GM23338 (cell line): ENCODE data around the gene PDE2A. TPM values are rescaled to one million over a fixed set of nuclear protein-coding genes. Genes with fewer than 3 reads are reported as not detected.

Experiments used
- ATAC-seq: fragments of 200-7000 bp; cut with Tn5 transposase; 3 replicates; pipeline ENCODE4 v1.9.1; 2020
- DNase-seq: peaks from one replicate; pipeline ENCODE4 v3.0.0-alpha.2; 2015; ENCODE audit warnings: low spot score
- H2AFZ ChIP-seq: fragments of 200-600 bp; sonication (generic); 2 replicates; pipeline ENCODE4 v1.8.0; 2016; ENCODE audit warnings: antibody characterized with exemption, mild to moderate bottlenecking, moderate library complexity
- H3F3A ChIP-seq: fragments of 200-600 bp; sonication (generic); replicated peaks from 2 replicates; pipeline ENCODE4 v1.8.0; 2017; ENCODE audit warnings: antibody characterized with exemption, mixed run types, low read depth
- H3K27ac ChIP-seq: fragments of 200-600 bp; sonication (generic); 2 replicates; pipeline ENCODE4 v1.6.1; 2016; ENCODE audit warnings: low read depth
- H3K27me3 ChIP-seq: fragments of 200-600 bp; sonication (generic); 2 replicates; pipeline ENCODE4 v1.8.0; 2016; ENCODE audit warnings: mild to moderate bottlenecking, mixed run types, moderate library complexity; ENCODE audit not compliant: insufficient read depth
- H3K36me3 ChIP-seq: fragments of 200-600 bp; sonication (generic); 2 replicates; pipeline ENCODE4 v1.8.0; 2016; ENCODE audit warnings: mild to moderate bottlenecking; ENCODE audit not compliant: insufficient read depth
- H3K4me1 ChIP-seq: fragments of 200-600 bp; sonication (generic); 2 replicates; pipeline ENCODE4 v1.8.0; 2016; ENCODE audit warnings: mild to moderate bottlenecking, moderate library complexity; ENCODE audit not compliant: insufficient read depth
- H3K4me2 ChIP-seq: fragments of 200-600 bp; sonication (generic); 2 replicates; pipeline ENCODE4 v1.7.1; 2017; ENCODE audit warnings: mixed run types
- H3K4me3 ChIP-seq: fragments of 200-600 bp; sonication (generic); 2 replicates; pipeline ENCODE4 v1.6.1; 2016; ENCODE audit warnings: mixed run types
- H3K79me2 ChIP-seq: fragments of 200-600 bp; sonication (generic); replicated peaks from 2 replicates; pipeline ENCODE4 v1.8.0; 2017; ENCODE audit warnings: mild to moderate bottlenecking; ENCODE audit not compliant: insufficient read depth
- H3K9me2 ChIP-seq: fragments of 200-600 bp; sonication (generic); 2 replicates; pipeline ENCODE4 v1.8.0; 2017; ENCODE audit not compliant: insufficient read depth
- H4K20me1 ChIP-seq: fragments of 200-600 bp; sonication (generic); replicated peaks from 2 replicates; pipeline ENCODE4 v1.8.0; 2017; ENCODE audit warnings: mild to moderate bottlenecking; ENCODE audit not compliant: insufficient read depth
- H3K27ac Mint-ChIP-seq: 2 replicates; pipeline ENCODE4 v1.8.0; 2020; ENCODE audit warnings: inconsistent platforms, mild to moderate bottlenecking, moderate library complexity, mixed read lengths
- H3K27me3 Mint-ChIP-seq: 3 replicates; pipeline ENCODE4 v1.8.0; 2022; ENCODE audit warnings: low read depth, mild to moderate bottlenecking, moderate library complexity, mixed read lengths, inconsistent platforms; ENCODE audit not compliant: insufficient read depth, poor library complexity
- H3K36me3 Mint-ChIP-seq: 3 replicates; pipeline ENCODE4 v1.8.0; 2021; ENCODE audit warnings: low read depth, mild to moderate bottlenecking, inconsistent platforms, moderate library complexity, mixed read lengths
- H3K4me1 Mint-ChIP-seq: 3 replicates; pipeline ENCODE4 v1.8.0; 2020; ENCODE audit warnings: mild to moderate bottlenecking, inconsistent platforms, mixed read lengths
- H3K4me3 Mint-ChIP-seq: 3 replicates; pipeline ENCODE4 v1.8.0; 2021; ENCODE audit warnings: moderate library complexity, mild to moderate bottlenecking, inconsistent platforms, mixed read lengths
- H3K9me3 Mint-ChIP-seq: 3 replicates; pipeline ENCODE4 v1.8.0; 2020; ENCODE audit warnings: moderate library complexity, mild to moderate bottlenecking, inconsistent platforms, mixed read lengths
- CREB1 ChIP-seq: fragments of 250-450 bp; sonication (Bioruptor Pico); IDR thresholded peaks from 2 replicates; pipeline ENCODE4 v1.5.0; 2020; ENCODE audit warnings: low read depth, mild to moderate bottlenecking, moderate library complexity
- EZH2 ChIP-seq: fragments of 200-600 bp; sonication (generic); IDR thresholded peaks from one replicate; pipeline ENCODE4 v1.8.0; 2017; ENCODE audit warnings: antibody characterized with exemption, mild to moderate bottlenecking, low read depth; ENCODE audit not compliant: unreplicated experiment
- EZH2phosphoT487 ChIP-seq: fragments of 200-600 bp; sonication (generic); IDR thresholded peaks from one replicate; pipeline ENCODE4 v1.8.1; 2018; ENCODE audit warnings: antibody characterized with exemption; ENCODE audit not compliant: unreplicated experiment
- POLR2AphosphoS5 ChIP-seq: IDR thresholded peaks from 2 replicates; pipeline ENCODE4 v1.6.1; 2016; ENCODE audit warnings: antibody characterized with exemption, low read depth
- REST ChIP-seq: IDR thresholded peaks from one replicate; pipeline ENCODE4 v1.6.1; 2018; ENCODE audit warnings: antibody characterized with exemption; ENCODE audit not compliant: unreplicated experiment
- polyA plus RNA-seq: library from polyadenylated mRNA; unstranded; fragments of >200 nt; fragmentation: Nextera tagmentation; extraction: Ambion mirVana; gene quantifications from 2 replicates; pipeline ENCODE4 v1.2.1, GENCODE V29; 2016
- total RNA-seq: library from RNA; depleted of rRNA; stranded (reverse); fragments of >200 nt; shearing (Covaris generic); gene quantifications from 2 replicates; pipeline ENCODE4 v1.2.3, GENCODE V29; 2014

PDE2A gene
- total and polyA plus RNA-seq, 2 experiments from 2014 or later: 4.3 to 16.2 TPM

- TF ChIP-seq REST (peak; percentile 74), CREB1 (CRISPR knock-in tag) (0 out of 2 replicates have a peak, but pooled peaks have one; percentile 5), POLR2AphosphoS5 (no peak)
- Mint-ChIP-seq H3K27ac (no peak overlapping the region), H3K9me3 (peaks cover 3% of the 10 kb centered on the region; the same call in 1 of the 3 replicates), H3K4me1 (peaks cover 52% of the 10 kb centered on the region), H3K27me3 (peaks cover 38% of the 10 kb centered on the region), H3K4me3 (peak overlapping the region; percentile 68), H3K36me3 (peaks cover 7% of the 10 kb centered on the region; the same call in 2 of the 3 replicates)
- H3K79me2 ChIP-seq: no peaks in the 10 kb centered on the region
- H3K4me2 ChIP-seq: peak overlapping the region; percentile 90
- no peak overlapping the region for H3K27ac ChIP-seq
- no peaks in the 10 kb centered on the region for H3K9me2 ChIP-seq
- peak overlapping the region; percentile 66 for H3K4me3 ChIP-seq
- H3K36me3 ChIP-seq: no peaks in the 10 kb centered on the region
- H3K4me1 ChIP-seq: peaks cover 48% of the 10 kb centered on the region
- peak overlapping the region; percentile 91; the same call in 1 of the 2 replicates for H2AFZ ChIP-seq
- peak; percentile 24 for ATAC-seq
- peaks cover 56% of the 10 kb centered on the region for H3K27me3 ChIP-seq
- H4K20me1 ChIP-seq: no peaks in the 10 kb centered on the region; the same call in 1 of the 2 replicates
- DNase-seq: peak; percentile 65
- no peaks in the 10 kb centered on the region for H3F3A ChIP-seq
Observed at GRCh38 chr11:72673284-72673942, 809 bp downstream of the PDE2A start.

- peaks cover 10% of the 10 kb centered on the region for H3K36me3 Mint-ChIP-seq
- H3K9me3 Mint-ChIP-seq: peaks cover 9% of the 10 kb centered on the region
- Histone ChIP-seq H3K79me2 (no peaks in the 10 kb centered on the region), H3K4me3 (no peak overlapping the region), H3K36me3 (no peaks in the 10 kb centered on the region), H3K4me1 (peaks cover 48% of the 10 kb centered on the region), H2AFZ (no peak overlapping the region), H3F3A (no peaks in the 10 kb centered on the region), H3K27me3 (peaks cover 49% of the 10 kb centered on the region), H4K20me1 (no peaks in the 10 kb centered on the region; the same call in 1 of the 2 replicates), H3K4me2 (peak overlapping the region; percentile 90; the same call in 1 of the 2 replicates), H3K27ac (no peak overlapping the region), H3K9me2 (no peaks in the 10 kb centered on the region)
- ATAC-seq: no peak
- H3K4me1 Mint-ChIP-seq: peaks cover 52% of the 10 kb centered on the region
- no peak overlapping the region for H3K27ac Mint-ChIP-seq
- H3K4me3 Mint-ChIP-seq: peak overlapping the region; percentile 68; the same call in 2 of the 3 replicates
- no peak for DNase-seq
- peaks cover 31% of the 10 kb centered on the region for H3K27me3 Mint-ChIP-seq
- TF ChIP-seq EZH2phosphoT487: no peak
- TF ChIP-seq EZH2: no peak
Observed at GRCh38 chr11:72672597-72673238, 1.5 kb downstream of the PDE2A start.
